Measurements from ENCODE around the gene AAK1.

- no peak for TF ChIP-seq CTCF (conservative IDR thresholded peaks at IDR 0.05 in 1 of 2, IDR thresholded peaks at IDR 0.05 in 1 of 2; ENCODE audit: extremely low read depth in 1 of 2, insufficient read depth in 1 of 2, low read depth in 1 of 2, low read length in 2 of 2)
- no peak for TF ChIP-seq EZH2 (IDR thresholded peaks at IDR 0.05; ENCODE audit: borderline replicate concordance, low read length)
These were observed 205.0 kb downstream of the AAK1 start for GRCh38 chr2:69438580-69438979.
